Ovary (tissue), 9 donors: ENCODE results near the gene PTPRJ. TPM values are rescaled to one million over a fixed set of nuclear protein-coding genes. Genes with fewer than 3 reads are reported as not detected.
"Not testable (repeated sequence)": the region's sequence is repeated elsewhere in the genome, so short reads cannot be mapped to it uniquely, and the experiment has no call there.

Source experiments
- DNase-seq, 5 donors: peaks; one replicate each; pipeline ENCODE4 v3.0.0-alpha.2; 2019 to 2020
- H3K27ac ChIP-seq, 2 donors: fragments of 200-600 bp; one replicate each; pipeline versions ENCODE4 v1.5.1 to v1.8.0; 2019 to 2022
- H3K27me3 ChIP-seq: fragments of 200-600 bp; one replicate; pipeline ENCODE4 v1.8.0; 2022
- H3K36me3 ChIP-seq: fragments of 200-600 bp; sonication (generic); one replicate; pipeline ENCODE4 v1.5.1; 2019
- H3K4me1 ChIP-seq: one replicate; pipeline ENCODE4 v1.8.1; 2013; ENCODE audit warnings: mild to moderate bottlenecking, moderate library complexity; ENCODE audit not compliant: insufficient read depth
- H3K4me3 ChIP-seq: fragments of 200-600 bp; sonication (generic); one replicate; pipeline ENCODE4 v1.5.1; 2017
- H3K9me3 ChIP-seq, 2 donors: fragments of 200-600 bp in 1 of 2; sonication (generic) in 1 of 2; one replicate each; pipeline versions ENCODE4 v1.5.1 to v1.8.1; 2013 to 2019; ENCODE audit warnings: mild to moderate bottlenecking in 1 of 2, moderate library complexity in 1 of 2
- CTCF ChIP-seq, 3 donors: fragments of 450-650 bp in 2 of 3; fragments of 200-600 bp in 1 of 3; IDR thresholded peaks; one replicate each; pipeline versions ENCODE4 v1.5.1 to v1.8.0; 2016 to 2022; ENCODE audit warnings: antibody characterized with exemption in 3 of 3, mild to moderate bottlenecking in 1 of 3
- EP300 ChIP-seq: sonication (generic); formaldehyde crosslinking; IDR thresholded peaks from one replicate; pipeline ENCODE4 v1.6.1; 2017; ENCODE audit warnings: antibody characterized with exemption
- POLR2A ChIP-seq: fragments of 450-650 bp; IDR thresholded peaks from one replicate; pipeline ENCODE4 v1.6.1; 2017; ENCODE audit warnings: antibody characterized with exemption, mild to moderate bottlenecking, moderate library complexity
- WGBS, 3 donors: extraction: QIAGEN DNeasy Blood & Tissue Kit in 1 of 3; methylation state at CpG; one replicate each; pipeline versions ENCODE4 v1.1.5 to v1.1.7; 2013 to 2017; 5-methylcytosine and 5-hydroxymethylcytosine counted together
- intact Hi-C, 4 donors: fragments of 100-400 bp; cut with DNase I; formaldehyde crosslinking; loops; one replicate each; pipeline versions ENCODE4 v1.11.0 to v1.15.1; 2022 to 2023
- polyA plus RNA-seq, 2 donors: library from polyadenylated mRNA; stranded (reverse); fragments of 200-250 nt in 1 of 2; fragments of 350-450 nt in 1 of 2; fragmentation: Illumina TruSeq in 1 of 2; extraction: RNeasy Lipid Tissue Mini Kit (QIAGEN cat#74804) in 1 of 2; gene quantifications; one replicate each; pipeline ENCODE4 v1.2.3, GENCODE V29; 2013 to 2014
- total RNA-seq, 7 donors: library from RNA; depleted of rRNA in 2 of 7; stranded (reverse); fragments of >200 nt in 2 of 7; fragmentation: NEBNext Ultra II Directional in 3 of 7; extraction: Animal tissue kit (Norgen Biotek cat#: 25700) in 3 of 7; gene quantifications; one replicate each; pipeline versions ENCODE4 v1.1.0 to v1.2.4, GENCODE V29; 2016 to 2023
- donor health status: DM: no; HTN: no; CAD: no; lungs with moderate emphysema.
- donor health status: DM: no; HTN: no; CAD: no.
- donor health status: Bipolar disorder and iron deficiency.
- donor health status: DM: yes; HTN: yes; CAD: no.
- donor health status: DM: no; HTN: no; CAD: no.
- donor health status: DM: yes; HTN: yes; CAD: no.

PTPRJ gene
- total and polyA plus RNA-seq, 9 donors = 1.6 to 16.1 (median 5.5) TPM

GRCh38 chr11:48180627-48181026, 200.3 kb downstream of the PTPRJ start:
- H3K27me3 ChIP-seq = no peaks in the 10 kb centered on the region
- no peaks in the 10 kb centered on the region for H3K36me3 ChIP-seq
- DNase-seq = no peak
- H3K4me3 ChIP-seq = no peak overlapping the region
- H3K27ac ChIP-seq = no peak overlapping the region
- H3K9me3 ChIP-seq = no peaks in the 10 kb centered on the region
- H3K4me1 ChIP-seq = no peaks in the 10 kb centered on the region
- intact Hi-C loops = no loop called here
- TF ChIP-seq CTCF (IDR thresholded peaks at IDR 0.05) = no peak
- TF ChIP-seq EP300 = no peak
- no peak for TF ChIP-seq POLR2A
- WGBS, 3 donors = 77 to 82% (median 78%) methylated on average over 6 of the region's 6 CpGs

- WGBS, 3 donors = 51 to 68% (median 63%) methylated on average over 4 of the region's 4 CpGs
- H3K4me3 ChIP-seq = no peak overlapping the region
- intact Hi-C loops = no loop called here
- H3K27me3 ChIP-seq = no peaks in the 10 kb centered on the region
- no peak for DNase-seq
- no peaks in the 10 kb centered on the region for H3K4me1 ChIP-seq
- no peaks in the 10 kb centered on the region for H3K9me3 ChIP-seq
- H3K36me3 ChIP-seq = no peaks in the 10 kb centered on the region
- TF ChIP-seq CTCF (IDR thresholded peaks at IDR 0.05) = no peak
- no peak for TF ChIP-seq POLR2A
- no peak for TF ChIP-seq EP300
- no peak overlapping the region for H3K27ac ChIP-seq
Measured at GRCh38 chr11:48182860-48183526, 202.6 kb downstream of the PTPRJ start.

GRCh38 chr11:48184452-48184851, 204.1 kb downstream of the PTPRJ start:
- Histone ChIP-seq H3K27me3 (no peaks in the 10 kb centered on the region), H3K27ac (no peak overlapping the region), H3K4me3 (no peak overlapping the region), H3K4me1 (no peaks in the 10 kb centered on the region), H3K36me3 (no peaks in the 10 kb centered on the region), H3K9me3 (no peaks in the 10 kb centered on the region)
- intact Hi-C loops = no loop called here
- TF ChIP-seq CTCF (IDR thresholded peaks at IDR 0.05) (no peak), POLR2A (no peak)
- no peak for DNase-seq

- H3K27me3 ChIP-seq, DNase-seq, H3K36me3 ChIP-seq, H3K4me3 ChIP-seq, intact Hi-C loops, H3K9me3 ChIP-seq, H3K4me1 ChIP-seq, H3K27ac ChIP-seq: not testable (repeated sequence)
- 54 to 71% (median 62%) methylated on average over 10 of the region's 10 CpGs for WGBS, 3 donors
Measured at GRCh38 chr11:48190906-48191654, 210.7 kb downstream of the PTPRJ start.

- Histone ChIP-seq H3K4me1 (no peaks in the 10 kb centered on the region), H3K36me3 (no peaks in the 10 kb centered on the region), H3K4me3 (no peak overlapping the region), H3K9me3 (no peaks in the 10 kb centered on the region), H3K27me3 (no peaks in the 10 kb centered on the region), H3K27ac (no peak overlapping the region)
- WGBS, 3 donors = 41 to 77% (median 61%) methylated on average over 2 of the region's 2 CpGs
- no peak for TF ChIP-seq EP300
- TF ChIP-seq POLR2A = no peak
- no peak for TF ChIP-seq CTCF (IDR thresholded peaks at IDR 0.05)
- intact Hi-C loops = no loop called here
- no peak for DNase-seq
Measured at GRCh38 chr11:48193876-48194275, 213.5 kb downstream of the PTPRJ start.
